Activated T-helper 2 cell treated with anti-CD3 and anti-CD28 coated beads, Interferon-gamma antibody, Interleukin-2, Interleukin-4, amounts not matched to agents 10 μg/mL and 5 μg/mL and 100 μg/mL, durations not matched to agents 14 hours and 24 hours and 36 hours (primary cell): ENCODE results near the gene GRK2. TPM values are rescaled to one million over a fixed set of nuclear protein-coding genes. Genes with fewer than 3 reads are reported as not detected.

Experiments used
- DNase-seq: peaks from one replicate; pipeline ENCODE4 v3.0.0; 2021; ENCODE audit warnings: low spot score
- H3K27ac Mint-ChIP-seq: one replicate; pipeline ENCODE4 v1.8.0; 2021; ENCODE audit warnings: mixed read lengths
- H3K27me3 Mint-ChIP-seq: one replicate; pipeline ENCODE4 v1.8.0; 2021; ENCODE audit warnings: low read depth, mixed read lengths
- H3K36me3 Mint-ChIP-seq: one replicate; pipeline ENCODE4 v1.8.0; 2021; ENCODE audit warnings: low read depth, mixed read lengths
- H3K4me1 Mint-ChIP-seq: one replicate; pipeline ENCODE4 v1.8.0; 2021; ENCODE audit warnings: low read depth, mixed read lengths
- H3K4me3 Mint-ChIP-seq: one replicate; pipeline ENCODE4 v1.8.0; 2021; ENCODE audit warnings: low read depth, mild to moderate bottlenecking, moderate library complexity, mixed read lengths
- H3K9me3 Mint-ChIP-seq: one replicate; pipeline ENCODE4 v1.8.0; 2021; ENCODE audit warnings: mixed read lengths
- intact Hi-C: fragments of 100-400 bp; cut with micrococcal nuclease; formaldehyde crosslinking; loops from one replicate; pipeline ENCODE4 v1.15.1; 2023
- total RNA-seq: library from RNA; stranded (reverse); gene quantifications from 2 replicates; pipeline ENCODE4 v1.2.3, GENCODE V29; 2022

The GRK2 gene
- total RNA-seq, 1 donor from 2014 or later, result 282 TPM

- no peaks in the 10 kb centered on the region for H3K36me3 Mint-ChIP-seq
- no peak for DNase-seq
These were observed 55.8 kb downstream of the GRK2 start for GRCh38 chr11:67322049-67322448.

GRCh38 chr11:67323526-67323925, 57.3 kb downstream of the GRK2 start:
- Mint-ChIP-seq H3K36me3 (no peaks in the 10 kb centered on the region), H3K4me1 (peaks cover 4% of the 10 kb centered on the region), H3K4me3 (no peak overlapping the region), H3K9me3 (no peaks in the 10 kb centered on the region), H3K27me3 (peaks cover 2% of the 10 kb centered on the region), H3K27ac (no peak overlapping the region)
- intact Hi-C loops, result no loop called here
- no peak for DNase-seq

More at GRCh38 chr11:67322049-67322448, 55.8 kb downstream of the GRK2 start:
- intact Hi-C loops, result no loop called here
- H3K4me1 Mint-ChIP-seq, result peaks cover 9% of the 10 kb centered on the region
- H3K4me3 Mint-ChIP-seq, result no peak overlapping the region
- H3K27me3 Mint-ChIP-seq, result peaks cover 3% of the 10 kb centered on the region
- no peak overlapping the region for H3K27ac Mint-ChIP-seq
- no peaks in the 10 kb centered on the region for H3K9me3 Mint-ChIP-seq

- Mint-ChIP-seq H3K36me3 (no peaks in the 10 kb centered on the region), H3K4me1 (no peaks in the 10 kb centered on the region), H3K4me3 (no peak overlapping the region), H3K27ac (no peak overlapping the region), H3K27me3 (no peaks in the 10 kb centered on the region), H3K9me3 (no peaks in the 10 kb centered on the region)
- intact Hi-C loops, result no loop called here
- no peak for DNase-seq
These were observed 65.9 kb downstream of the GRK2 start for GRCh38 chr11:67332081-67332691.

Other genes starting within 250 kb of the GRK2 start
- not detected in 2 replicates for gene SYT12, start 243.3 kb upstream of the GRK2 start, total RNA-seq
- gene RHOD, start 209.6 kb upstream of the GRK2 start, total RNA-seq, result 0.30 and 0.39 TPM in 2 replicates
- gene KDM2A, start 147.2 kb upstream of the GRK2 start, total RNA-seq, result 96.0 and 107 TPM in 2 replicates
- 119 and 135 TPM in 2 replicates for gene ANKRD13D, start 22.8 kb downstream of the GRK2 start, total RNA-seq
- gene SSH3, start 37.1 kb downstream of the GRK2 start, total RNA-seq, result 12.1 and 16.2 TPM in 2 replicates
- gene POLD4, start 87.1 kb downstream of the GRK2 start, total RNA-seq, result 41.1 and 50.1 TPM in 2 replicates
- 2.9 and 3.0 TPM in 2 replicates for gene CLCF1, start 107.1 kb downstream of the GRK2 start, total RNA-seq
- gene RAD9A, start 125.5 kb downstream of the GRK2 start, total RNA-seq, result 32.1 and 34.1 TPM in 2 replicates
- gene PPP1CA, start 135.4 kb downstream of the GRK2 start, total RNA-seq, result 250 and 262 TPM in 2 replicates
- gene TBC1D10C, start 137.6 kb downstream of the GRK2 start, total RNA-seq, result 112 and 118 TPM in 2 replicates
- 0.51 and 0.68 TPM in 2 replicates for gene CARNS1, start 149.2 kb downstream of the GRK2 start, total RNA-seq
- 67.6 and 70.2 TPM in 2 replicates for gene RPS6KB2, start 162.0 kb downstream of the GRK2 start, total RNA-seq
- gene PTPRCAP, start 171.2 kb downstream of the GRK2 start, total RNA-seq, result 89.8 and 94.4 TPM in 2 replicates
- 177 and 186 TPM in 2 replicates for gene CORO1B, start 177.0 kb downstream of the GRK2 start, total RNA-seq
- not detected in 2 replicates for gene GPR152, start 186.3 kb downstream of the GRK2 start, total RNA-seq
- gene CABP4, start 188.9 kb downstream of the GRK2 start, total RNA-seq, result 0.73 and 1.0 TPM in 2 replicates
- gene TMEM134, start 202.8 kb downstream of the GRK2 start, total RNA-seq, result 58.5 and 62.0 TPM in 2 replicates
- 190 and 191 TPM in 2 replicates for gene AIP, start 216.6 kb downstream of the GRK2 start, total RNA-seq
- 118 and 120 TPM in 2 replicates for gene PITPNM1, start 238.9 kb downstream of the GRK2 start, total RNA-seq
- gene CDK2AP2, start 241.7 kb downstream of the GRK2 start, total RNA-seq, result 117 and 119 TPM in 2 replicates